GM12872 (cell line): Measurements from ENCODE around the gene IPP.

ENCODE experiments used
- CTCF ChIP-seq: IDR thresholded peaks from 3 replicates; pipeline ENCODE4 v1.5.1; 2011; ENCODE audit warnings: low read depth, mild to moderate bottlenecking, low read length, moderate library complexity; ENCODE audit not compliant: insufficient read depth

IPP gene

GRCh38 chr1:45685308-45686014 is 65.0 kb downstream of the IPP start:
- TF ChIP-seq CTCF: no peak

- TF ChIP-seq CTCF: no peak
Measured at GRCh38 chr1:45684402-45684801, 66.1 kb downstream of the IPP start.

- no peak for TF ChIP-seq CTCF
Measured at GRCh38 chr1:45682942-45683341, 67.5 kb downstream of the IPP start.

- no peak for TF ChIP-seq CTCF
Measured at GRCh38 chr1:45679123-45679522, 71.3 kb downstream of the IPP start.

- TF ChIP-seq CTCF: no peak
Measured at GRCh38 chr1:45678489-45678888, 72.0 kb downstream of the IPP start.

GRCh38 chr1:45677751-45678245 is 72.7 kb downstream of the IPP start:
- TF ChIP-seq CTCF: no peak

- no peak for TF ChIP-seq CTCF
Measured at GRCh38 chr1:45674478-45674877, 76.0 kb downstream of the IPP start.
